Right lobe of liver (tissue), 6 donors: ENCODE results near the gene PPAN. TPM values are rescaled to one million over a fixed set of nuclear protein-coding genes. Genes with fewer than 3 reads are reported as not detected.

ENCODE experiments used
- ATAC-seq, 4 donors: fragments of 200-7000 bp; cut with Tn5 transposase; one replicate each; pipeline ENCODE4 v1.9.1; 2020; ENCODE audit warnings: mild to moderate bottlenecking in 4 of 4, moderate library complexity in 4 of 4
- DNase-seq, 3 donors: peaks; one replicate each; pipeline ENCODE4 v3.0.0-alpha.2; 2020
- H3K27ac ChIP-seq, 3 donors: fragments of 200-600 bp; one replicate each; pipeline ENCODE4 v1.8.0; 2022
- H3K27me3 ChIP-seq, 2 donors: fragments of 200-600 bp; one replicate each; pipeline ENCODE4 v1.8.0; 2022
- H3K36me3 ChIP-seq, 4 donors: fragments of 200-600 bp; sonication (generic) in 1 of 4; one replicate each; pipeline versions ENCODE4 v1.5.1 to v1.8.0; 2017 to 2022; ENCODE audit warnings: control low read depth in 1 of 4
- H3K4me1 ChIP-seq, 4 donors: fragments of 200-600 bp; sonication (generic) in 1 of 4; one replicate each; pipeline versions ENCODE4 v1.5.1 to v1.8.0; 2017 to 2022; ENCODE audit warnings: control low read depth in 1 of 4
- H3K4me3 ChIP-seq, 3 donors: fragments of 200-600 bp; one replicate each; pipeline ENCODE4 v1.8.0; 2022
- H3K9me3 ChIP-seq, 4 donors: fragments of 200-600 bp; sonication (generic) in 1 of 4; one replicate each; pipeline versions ENCODE4 v1.5.1 to v1.8.0; 2017 to 2022; ENCODE audit warnings: control low read depth in 1 of 4
- POLR2A ChIP-seq: fragments of 450-650 bp; IDR thresholded peaks from one replicate; pipeline ENCODE4 v1.6.1; 2017; ENCODE audit warnings: antibody characterized with exemption, mild to moderate bottlenecking
- WGBS: methylation state at CpG from one replicate; pipeline ENCODE4 v1.1.6; 2018; ENCODE audit warnings: low coverage, low lambda C conversion rate; ENCODE audit not compliant: insufficient coverage; ENCODE audit errors: missing lambda C conversion rate; 5-methylcytosine and 5-hydroxymethylcytosine counted together
- intact Hi-C, 2 donors: fragments of 100-400 bp; cut with DNase I; formaldehyde crosslinking; loops; one replicate each; pipeline versions ENCODE4 v1.11.2 to v1.14.1; 2022
- total RNA-seq, 6 experiments: library from RNA; depleted of rRNA in 2 of 6; stranded (reverse); fragments of >200 nt in 2 of 6; fragmentation: NEBNext Ultra II Directional in 3 of 6; extraction: Animal tissue kit (Norgen Biotek cat#: 25700) in 3 of 6; gene quantifications; one replicate each; pipeline versions ENCODE4 v1.1.0 to v1.2.4, GENCODE V29; 2016 to 2023
- TF ChIP-seq, protein P1 (sequence below), 4 donors: fragments of 200-600 bp in 3 of 4; fragments of 450-650 bp in 1 of 4; IDR thresholded peaks; one replicate each; pipeline versions ENCODE4 v1.5.1 to v1.8.0; 2016 to 2022; ENCODE audit warnings: antibody characterized with exemption in 4 of 4, mild to moderate bottlenecking in 2 of 4
- donor health status: DM: no; HTN: yes; CAD: no.
- donor health status: DM: no; HTN: no; CAD: no.
- donor health status: DM: no; HTN: no; CAD: no.
- donor health status: DM: no; HTN: yes; CAD: no.
- donor health status: DM: no; HTN: yes; CAD: no.

Gene PPAN
- total RNA-seq, 6 experiments from 2014 or later, result 11.2 to 19.9 (median 18.4) TPM

- H3K27me3 ChIP-seq, result no peaks in the 10 kb centered on the region
- intact Hi-C loops, result no loop called here
- no peaks in the 10 kb centered on the region for H3K9me3 ChIP-seq
- ATAC-seq (no peak), DNase-seq (no peak)
- peaks cover 0 to 39% (median 17%) of the 10 kb centered on the region in 4 donors for H3K4me1 ChIP-seq
- peak overlapping the region; percentile 48 to 74 (median 63) for H3K27ac ChIP-seq
- no peak for TF ChIP-seq POLR2A
- TF ChIP-seq, protein P1, sequence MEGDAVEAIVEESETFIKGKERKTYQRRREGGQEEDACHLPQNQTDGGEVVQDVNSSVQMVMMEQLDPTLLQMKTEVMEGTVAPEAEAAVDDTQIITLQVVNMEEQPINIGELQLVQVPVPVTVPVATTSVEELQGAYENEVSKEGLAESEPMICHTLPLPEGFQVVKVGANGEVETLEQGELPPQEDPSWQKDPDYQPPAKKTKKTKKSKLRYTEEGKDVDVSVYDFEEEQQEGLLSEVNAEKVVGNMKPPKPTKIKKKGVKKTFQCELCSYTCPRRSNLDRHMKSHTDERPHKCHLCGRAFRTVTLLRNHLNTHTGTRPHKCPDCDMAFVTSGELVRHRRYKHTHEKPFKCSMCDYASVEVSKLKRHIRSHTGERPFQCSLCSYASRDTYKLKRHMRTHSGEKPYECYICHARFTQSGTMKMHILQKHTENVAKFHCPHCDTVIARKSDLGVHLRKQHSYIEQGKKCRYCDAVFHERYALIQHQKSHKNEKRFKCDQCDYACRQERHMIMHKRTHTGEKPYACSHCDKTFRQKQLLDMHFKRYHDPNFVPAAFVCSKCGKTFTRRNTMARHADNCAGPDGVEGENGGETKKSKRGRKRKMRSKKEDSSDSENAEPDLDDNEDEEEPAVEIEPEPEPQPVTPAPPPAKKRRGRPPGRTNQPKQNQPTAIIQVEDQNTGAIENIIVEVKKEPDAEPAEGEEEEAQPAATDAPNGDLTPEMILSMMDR (IDR thresholded peaks at IDR 0.05), result no peak
- H3K4me3 ChIP-seq, result peak overlapping the region; percentile 30 to 45 (median 39)
- peaks cover 5 to 18% (median 6%) of the 10 kb centered on the region in 4 donors for H3K36me3 ChIP-seq
- 15% methylated on average over 5 of the region's 7 CpGs for WGBS
These were observed 10.6 kb upstream of the PPAN start for GRCh38 chr19:10095622-10095947.

- peak overlapping the region; percentile 48 to 74 (median 63) for H3K27ac ChIP-seq
- under 1% methylated on average over 22 of the region's 97 CpGs for WGBS
- peak; percentile 90 for TF ChIP-seq POLR2A
- TF ChIP-seq, protein P1 (IDR thresholded peaks at IDR 0.05), result no peak
- H3K9me3 ChIP-seq, result no peaks in the 10 kb centered on the region
- DNase-seq, result peak; percentile 94
- no peaks in the 10 kb centered on the region for H3K27me3 ChIP-seq
- peak; percentile 73 to 89 (median 83) for ATAC-seq
- H3K4me3 ChIP-seq, result peak overlapping the region; percentile 45 to 50 (median 49)
- intact Hi-C loops, result no loop called here
- peaks cover 0 to 37% (median 17%) of the 10 kb centered on the region in 4 donors for H3K4me1 ChIP-seq
- peaks cover 5 to 18% (median 6%) of the 10 kb centered on the region in 4 donors for H3K36me3 ChIP-seq
These were observed 10.1 kb upstream of the PPAN start for GRCh38 chr19:10095948-10096614.

GRCh38 chr19:10096615-10096963, 9.6 kb upstream of the PPAN start:
- DNase-seq, result peak in 2 of 3 donors; percentile 57 to 64
- H3K4me1 ChIP-seq, result peaks cover 0 to 32% (median 14%) of the 10 kb centered on the region in 4 donors
- H3K27me3 ChIP-seq, result no peaks in the 10 kb centered on the region
- no peak for ATAC-seq
- H3K27ac ChIP-seq, result no peak overlapping the region
- 36% methylated on average over 25 of the region's 26 CpGs for WGBS
- H3K9me3 ChIP-seq, result no peaks in the 10 kb centered on the region
- intact Hi-C loops, result no loop called here
- H3K36me3 ChIP-seq, result peaks cover 4 to 14% (median 6%) of the 10 kb centered on the region in 4 donors
- H3K4me3 ChIP-seq, result peak overlapping the region; percentile 45 to 50 (median 49)
- TF ChIP-seq, protein P1 (IDR thresholded peaks at IDR 0.05), result no peak
- TF ChIP-seq POLR2A, result no peak

DNA sequence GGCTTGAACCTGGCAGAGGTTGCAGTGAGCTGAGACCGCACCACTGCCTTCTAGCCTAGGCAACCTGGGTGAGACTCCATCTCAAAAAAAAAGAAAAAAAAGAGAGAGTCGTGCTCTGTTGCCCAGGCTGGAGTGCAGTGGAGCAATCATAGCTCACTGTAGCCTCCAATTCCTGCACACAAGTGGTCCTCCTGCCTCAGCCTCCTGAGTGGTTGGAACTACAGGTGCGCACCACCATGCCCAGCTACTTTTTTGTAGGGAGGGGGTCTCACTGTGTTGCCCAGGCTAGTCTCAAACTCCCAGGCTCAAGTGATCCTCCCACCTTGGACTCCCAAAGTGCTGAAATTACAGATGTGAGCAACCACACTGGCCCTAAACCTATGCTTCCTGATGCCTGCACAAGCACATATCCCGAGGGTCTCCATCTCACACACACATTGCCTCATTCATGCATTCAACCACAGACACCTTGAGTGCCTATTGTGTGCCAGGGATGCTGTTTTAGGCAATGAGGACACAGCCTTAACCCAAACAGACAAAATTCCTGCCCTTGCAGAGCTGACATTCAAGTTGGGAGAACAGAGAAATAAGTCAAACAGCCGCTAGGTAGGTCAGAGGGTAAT, 5.9 kb upstream of the PPAN start:
- TF ChIP-seq, protein P1 (IDR thresholded peaks at IDR 0.05), result no peak
- no peak for TF ChIP-seq POLR2A
- WGBS, result 67% methylated on average over 2 of the region's 5 CpGs
- no peak for ATAC-seq
- Histone ChIP-seq H3K36me3 (no peaks in the 10 kb centered on the region), H3K27me3 (no peaks in the 10 kb centered on the region), H3K9me3 (no peaks in the 10 kb centered on the region), H3K4me1 (peaks cover 0 to 11% (median 4%) of the 10 kb centered on the region in 4 donors), H3K4me3 (no peak overlapping the region), H3K27ac (no peak overlapping the region)
- no peak for DNase-seq
- intact Hi-C loops, result no loop called here
